ENCODE results near the gene MAGEB18.

GRCh38 chrX:26100421-26100920 is 37.7 kb upstream of the MAGEB18 start:
- TF ChIP-seq, protein P1, sequence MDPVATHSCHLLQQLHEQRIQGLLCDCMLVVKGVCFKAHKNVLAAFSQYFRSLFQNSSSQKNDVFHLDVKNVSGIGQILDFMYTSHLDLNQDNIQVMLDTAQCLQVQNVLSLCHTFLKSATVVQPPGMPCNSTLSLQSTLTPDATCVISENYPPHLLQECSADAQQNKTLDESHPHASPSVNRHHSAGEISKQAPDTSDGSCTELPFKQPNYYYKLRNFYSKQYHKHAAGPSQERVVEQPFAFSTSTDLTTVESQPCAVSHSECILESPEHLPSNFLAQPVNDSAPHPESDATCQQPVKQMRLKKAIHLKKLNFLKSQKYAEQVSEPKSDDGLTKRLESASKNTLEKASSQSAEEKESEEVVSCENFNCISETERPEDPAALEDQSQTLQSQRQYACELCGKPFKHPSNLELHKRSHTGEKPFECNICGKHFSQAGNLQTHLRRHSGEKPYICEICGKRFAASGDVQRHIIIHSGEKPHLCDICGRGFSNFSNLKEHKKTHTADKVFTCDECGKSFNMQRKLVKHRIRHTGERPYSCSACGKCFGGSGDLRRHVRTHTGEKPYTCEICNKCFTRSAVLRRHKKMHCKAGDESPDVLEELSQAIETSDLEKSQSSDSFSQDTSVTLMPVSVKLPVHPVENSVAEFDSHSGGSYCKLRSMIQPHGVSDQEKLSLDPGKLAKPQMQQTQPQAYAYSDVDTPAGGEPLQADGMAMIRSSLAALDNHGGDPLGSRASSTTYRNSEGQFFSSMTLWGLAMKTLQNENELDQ (tag by site-specific recombination; IDR thresholded peaks at IDR 0.05; ENCODE audit: low read depth): no peak
- TF ChIP-seq, protein P2, sequence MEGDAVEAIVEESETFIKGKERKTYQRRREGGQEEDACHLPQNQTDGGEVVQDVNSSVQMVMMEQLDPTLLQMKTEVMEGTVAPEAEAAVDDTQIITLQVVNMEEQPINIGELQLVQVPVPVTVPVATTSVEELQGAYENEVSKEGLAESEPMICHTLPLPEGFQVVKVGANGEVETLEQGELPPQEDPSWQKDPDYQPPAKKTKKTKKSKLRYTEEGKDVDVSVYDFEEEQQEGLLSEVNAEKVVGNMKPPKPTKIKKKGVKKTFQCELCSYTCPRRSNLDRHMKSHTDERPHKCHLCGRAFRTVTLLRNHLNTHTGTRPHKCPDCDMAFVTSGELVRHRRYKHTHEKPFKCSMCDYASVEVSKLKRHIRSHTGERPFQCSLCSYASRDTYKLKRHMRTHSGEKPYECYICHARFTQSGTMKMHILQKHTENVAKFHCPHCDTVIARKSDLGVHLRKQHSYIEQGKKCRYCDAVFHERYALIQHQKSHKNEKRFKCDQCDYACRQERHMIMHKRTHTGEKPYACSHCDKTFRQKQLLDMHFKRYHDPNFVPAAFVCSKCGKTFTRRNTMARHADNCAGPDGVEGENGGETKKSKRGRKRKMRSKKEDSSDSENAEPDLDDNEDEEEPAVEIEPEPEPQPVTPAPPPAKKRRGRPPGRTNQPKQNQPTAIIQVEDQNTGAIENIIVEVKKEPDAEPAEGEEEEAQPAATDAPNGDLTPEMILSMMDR (tag by site-specific recombination; IDR thresholded peaks at IDR 0.05): no peak
- TF ChIP-seq ZNF394 (tag by site-specific recombination; IDR thresholded peaks at IDR 0.05; ENCODE audit: borderline replicate concordance) (no peak), ZNF530 (tag by site-specific recombination; IDR thresholded peaks at IDR 0.05; ENCODE audit: low read depth) (no peak), ZNF23 (tag by site-specific recombination; IDR thresholded peaks at IDR 0.05; ENCODE audit: borderline replicate concordance) (no peak), ZNF610 (tag by site-specific recombination; IDR thresholded peaks at IDR 0.05; ENCODE audit: borderline replicate concordance) (no peak), ZNF830 (tag by site-specific recombination; IDR thresholded peaks at IDR 0.05; ENCODE audit: low read depth) (no peak), GLI4 (tag by site-specific recombination; IDR thresholded peaks at IDR 0.05) (no peak), ZNF423 (tag by site-specific recombination; IDR thresholded peaks at IDR 0.05) (no peak), ZNF24 (tag by site-specific recombination; IDR thresholded peaks at IDR 0.05) (no peak), ZNF707 (tag by site-specific recombination; IDR thresholded peaks at IDR 0.05) (no peak), BCL11A (tag by site-specific recombination; IDR thresholded peaks at IDR 0.05; ENCODE audit: low read depth) (no peak)
- TF ChIP-seq, protein P3, sequence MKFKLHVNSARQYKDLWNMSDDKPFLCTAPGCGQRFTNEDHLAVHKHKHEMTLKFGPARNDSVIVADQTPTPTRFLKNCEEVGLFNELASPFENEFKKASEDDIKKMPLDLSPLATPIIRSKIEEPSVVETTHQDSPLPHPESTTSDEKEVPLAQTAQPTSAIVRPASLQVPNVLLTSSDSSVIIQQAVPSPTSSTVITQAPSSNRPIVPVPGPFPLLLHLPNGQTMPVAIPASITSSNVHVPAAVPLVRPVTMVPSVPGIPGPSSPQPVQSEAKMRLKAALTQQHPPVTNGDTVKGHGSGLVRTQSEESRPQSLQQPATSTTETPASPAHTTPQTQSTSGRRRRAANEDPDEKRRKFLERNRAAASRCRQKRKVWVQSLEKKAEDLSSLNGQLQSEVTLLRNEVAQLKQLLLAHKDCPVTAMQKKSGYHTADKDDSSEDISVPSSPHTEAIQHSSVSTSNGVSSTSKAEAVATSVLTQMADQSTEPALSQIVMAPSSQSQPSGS (tag by site-specific recombination; IDR thresholded peaks at IDR 0.05; ENCODE audit: low read depth): no peak
- TF ChIP-seq, protein P4, sequence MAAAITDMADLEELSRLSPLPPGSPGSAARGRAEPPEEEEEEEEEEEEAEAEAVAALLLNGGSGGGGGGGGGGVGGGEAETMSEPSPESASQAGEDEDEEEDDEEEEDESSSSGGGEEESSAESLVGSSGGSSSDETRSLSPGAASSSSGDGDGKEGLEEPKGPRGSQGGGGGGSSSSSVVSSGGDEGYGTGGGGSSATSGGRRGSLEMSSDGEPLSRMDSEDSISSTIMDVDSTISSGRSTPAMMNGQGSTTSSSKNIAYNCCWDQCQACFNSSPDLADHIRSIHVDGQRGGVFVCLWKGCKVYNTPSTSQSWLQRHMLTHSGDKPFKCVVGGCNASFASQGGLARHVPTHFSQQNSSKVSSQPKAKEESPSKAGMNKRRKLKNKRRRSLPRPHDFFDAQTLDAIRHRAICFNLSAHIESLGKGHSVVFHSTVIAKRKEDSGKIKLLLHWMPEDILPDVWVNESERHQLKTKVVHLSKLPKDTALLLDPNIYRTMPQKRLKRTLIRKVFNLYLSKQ (tag by site-specific recombination; IDR thresholded peaks at IDR 0.05; ENCODE audit: borderline replicate concordance): no peak

Measured in HEK293 (cell line).